HG02763 (cell line): ENCODE results near the gene PLEKHA3.
"Not testable (repeated sequence)": the region's sequence is repeated elsewhere in the genome, so short reads cannot be mapped to it uniquely, and the experiment has no call there.

Experiments used
- ATAC-seq: cut with Tn5 transposase; IDR thresholded peaks from one replicate; pipeline ENCODE4 v1.9.1; 2021; ENCODE audit warnings: mild to moderate bottlenecking, moderate library complexity; ENCODE audit not compliant: unreplicated experiment

Gene PLEKHA3

GRCh38 chr2:178480227-178481181 lies at the start of gene PLEKHA3:
TSS of gene PLEKHA3 (plus strand) at chr2:178480457. CDS start at chr2:178480870, 413 bp downstream.
- ATAC-seq, result peak; percentile 71

- no peak for ATAC-seq
Measured at GRCh38 chr2:178436662-178437061, 43.6 kb upstream of the PLEKHA3 start.

- ATAC-seq, result no peak
Measured at GRCh38 chr2:178441426-178441825, 38.8 kb upstream of the PLEKHA3 start.

- ATAC-seq, result no peak
Measured at GRCh38 chr2:178448968-178449661, 31.1 kb upstream of the PLEKHA3 start.

GRCh38 chr2:178449700-178450523 lies 30.3 kb upstream of the PLEKHA3 start:
- peak; percentile 8 for ATAC-seq

- ATAC-seq, result peak; percentile 45
Measured at GRCh38 chr2:178450524-178450773, 29.8 kb upstream of the PLEKHA3 start.

- ATAC-seq, result peak; percentile 83
Measured at GRCh38 chr2:178450774-178451525, 29.3 kb upstream of the PLEKHA3 start, which contains the start of the genes PJVK and PRKRA. TSS of gene PJVK (plus strand) at chr2:178451378. CDS start at chr2:178453410, 2,032 bp downstream. TSS of gene PRKRA (minus strand) at chr2:178451175. CDS start at chr2:178451030, 145 bp downstream.

- no peak for ATAC-seq
Measured at GRCh38 chr2:178452334-178452733, 27.9 kb upstream of the PLEKHA3 start.

GRCh38 chr2:178452870-178453269 lies 27.4 kb upstream of the PLEKHA3 start:
- no peak for ATAC-seq

- no peak for ATAC-seq
Measured at GRCh38 chr2:178455947-178456346, 24.3 kb upstream of the PLEKHA3 start.

- no peak for ATAC-seq
Measured at GRCh38 chr2:178457390-178457886, 22.8 kb upstream of the PLEKHA3 start.

- ATAC-seq, result no peak
Measured at GRCh38 chr2:178469219-178469849, 10.9 kb upstream of the PLEKHA3 start.

- ATAC-seq, result not testable (repeated sequence)
Measured at GRCh38 chr2:178471313-178471712, 8.9 kb upstream of the PLEKHA3 start.

- no peak for ATAC-seq
Measured at GRCh38 chr2:178473373-178473772, 6.9 kb upstream of the PLEKHA3 start.

- ATAC-seq, result no peak
Measured at GRCh38 chr2:178473931-178474330, 6.3 kb upstream of the PLEKHA3 start.

- no peak for ATAC-seq
Measured at GRCh38 chr2:178474560-178474959, 5.7 kb upstream of the PLEKHA3 start.

- no peak for ATAC-seq
Measured at GRCh38 chr2:178476477-178476876, 3.8 kb upstream of the PLEKHA3 start.

- ATAC-seq, result no peak
Measured at GRCh38 chr2:178477443-178478129, 2.7 kb upstream of the PLEKHA3 start.

GRCh38 chr2:178478130-178478438 lies 2.2 kb upstream of the PLEKHA3 start:
- ATAC-seq, result no peak
